ENCODE data around the gene FBXW10B. TPM values are rescaled to one million over a fixed set of nuclear protein-coding genes. Genes with fewer than 3 reads are reported as not detected.
"Not testable (repeated sequence)": the region's sequence is repeated elsewhere in the genome, so short reads cannot be mapped to it uniquely, and the experiment has no call there.

FBXW10B gene
- total and polyA plus RNA-seq, 11 donors, result 0.53 to 1.8 (median 0.82) TPM; not detected in 1

DNA sequence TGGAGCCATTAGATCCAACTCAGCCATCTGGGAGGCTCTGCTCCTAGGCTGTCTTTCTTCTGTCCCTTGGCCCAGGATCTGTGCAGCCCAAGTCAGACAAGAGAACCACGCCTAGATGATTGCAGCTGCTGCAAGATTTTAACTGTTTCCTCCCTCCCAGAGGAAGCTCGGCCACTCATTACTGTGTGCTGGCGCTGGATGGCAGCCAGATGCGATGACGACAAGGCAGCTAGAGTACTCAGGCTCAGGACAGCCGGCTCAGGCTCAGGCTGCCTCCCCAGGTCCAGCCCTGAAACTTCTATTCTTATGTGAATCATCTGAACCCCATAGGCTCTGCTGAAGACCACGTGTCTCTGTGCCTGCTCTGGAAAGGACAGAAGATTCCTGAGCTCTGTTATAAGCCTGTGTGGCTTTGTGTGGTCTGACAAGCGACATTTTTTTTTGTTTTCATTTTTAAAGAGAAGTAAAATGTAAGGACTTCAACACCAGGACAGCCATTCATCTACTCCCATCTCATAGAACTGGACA is 32.1 kb upstream of the FBXW10B start:
- DNase-seq (peak; percentile 92 to 98 (median 96)), ATAC-seq (peak; percentile 96 to 98 (median 97))
- H3K4me1 ChIP-seq, result peaks cover 0 to 43% (median 23%) of the 10 kb centered on the region in 12 donors
- H3K27ac ChIP-seq, result peak overlapping the region; percentile 29 to 95 (median 86)
- no peaks in the 10 kb centered on the region for H3K27me3 ChIP-seq
- WGBS, 4 donors, result 0 to 1% (median 0%) methylated on average over 8 of the region's 8 CpGs
- peak overlapping the region; percentile 51 to 77 (median 68) for H3K4me3 ChIP-seq
- no peaks in the 10 kb centered on the region for H3K9me3 ChIP-seq
- H3K36me3 ChIP-seq, result no peaks in the 10 kb centered on the region
- intact Hi-C loops (cut with DNase I), result no loop called here
- TF ChIP-seq POLR2A (IDR thresholded peaks at IDR 0.05), result peak in 1 of 2 donors; percentile 84
- TF ChIP-seq, protein P1, sequence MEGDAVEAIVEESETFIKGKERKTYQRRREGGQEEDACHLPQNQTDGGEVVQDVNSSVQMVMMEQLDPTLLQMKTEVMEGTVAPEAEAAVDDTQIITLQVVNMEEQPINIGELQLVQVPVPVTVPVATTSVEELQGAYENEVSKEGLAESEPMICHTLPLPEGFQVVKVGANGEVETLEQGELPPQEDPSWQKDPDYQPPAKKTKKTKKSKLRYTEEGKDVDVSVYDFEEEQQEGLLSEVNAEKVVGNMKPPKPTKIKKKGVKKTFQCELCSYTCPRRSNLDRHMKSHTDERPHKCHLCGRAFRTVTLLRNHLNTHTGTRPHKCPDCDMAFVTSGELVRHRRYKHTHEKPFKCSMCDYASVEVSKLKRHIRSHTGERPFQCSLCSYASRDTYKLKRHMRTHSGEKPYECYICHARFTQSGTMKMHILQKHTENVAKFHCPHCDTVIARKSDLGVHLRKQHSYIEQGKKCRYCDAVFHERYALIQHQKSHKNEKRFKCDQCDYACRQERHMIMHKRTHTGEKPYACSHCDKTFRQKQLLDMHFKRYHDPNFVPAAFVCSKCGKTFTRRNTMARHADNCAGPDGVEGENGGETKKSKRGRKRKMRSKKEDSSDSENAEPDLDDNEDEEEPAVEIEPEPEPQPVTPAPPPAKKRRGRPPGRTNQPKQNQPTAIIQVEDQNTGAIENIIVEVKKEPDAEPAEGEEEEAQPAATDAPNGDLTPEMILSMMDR (IDR thresholded peaks at IDR 0.05), result peak in 2 of 12 donors; percentile 9 to 58

DNA sequence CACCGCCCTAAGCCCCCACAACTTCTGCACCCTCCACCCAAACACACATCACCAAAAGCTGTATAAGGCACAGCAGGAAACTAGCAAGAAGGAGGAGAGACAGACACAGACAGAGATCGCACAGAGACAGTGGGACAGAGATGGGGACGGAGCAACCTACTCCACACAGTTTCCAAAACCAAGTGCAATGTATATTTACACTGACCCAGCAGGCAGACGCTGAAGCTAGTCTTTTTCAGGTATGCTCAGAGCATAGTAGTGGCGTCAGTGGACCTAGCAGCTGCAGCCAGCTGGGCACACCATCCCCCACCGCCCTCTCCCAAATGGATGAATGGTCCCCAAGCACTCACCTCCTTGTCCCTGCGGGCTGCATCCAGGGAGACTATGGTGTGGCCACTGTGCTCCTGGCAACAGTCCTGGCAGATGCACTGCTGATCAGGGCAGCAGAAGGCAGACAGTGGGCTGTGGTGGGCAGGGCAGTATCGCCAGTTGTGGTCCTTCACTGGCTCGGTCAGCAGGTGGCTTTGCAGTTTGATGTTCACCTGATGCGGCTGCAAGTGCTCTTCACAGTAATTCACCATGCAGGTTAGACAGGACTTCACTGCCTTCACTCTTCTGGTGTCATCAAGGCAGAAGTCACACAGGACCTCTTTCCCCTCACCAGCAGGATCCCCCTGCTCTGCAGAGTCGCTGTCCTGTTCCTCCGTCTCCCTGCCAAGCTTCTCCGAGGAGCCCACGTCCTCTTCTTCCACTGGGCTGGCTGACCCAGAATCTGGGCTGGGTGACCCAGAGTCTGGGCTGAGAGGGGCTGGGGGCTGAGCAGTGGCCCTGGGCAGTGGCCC is 31.5 kb upstream of the FBXW10B start:
- peak overlapping the region; percentile 29 to 95 (median 86) for H3K27ac ChIP-seq
- H3K4me3 ChIP-seq, result peak overlapping the region; percentile 51 to 77 (median 68)
- intact Hi-C loops (cut with DNase I), result no loop called here
- peaks cover 0 to 44% (median 24%) of the 10 kb centered on the region in 12 donors for H3K4me1 ChIP-seq
- peak in 1 of 5 donors; percentile 21 for DNase-seq
- TF ChIP-seq POLR2A (IDR thresholded peaks at IDR 0.05), result no peak
- TF ChIP-seq, protein P1 (IDR thresholded peaks at IDR 0.05), result no peak
- no peaks in the 10 kb centered on the region for H3K36me3 ChIP-seq
- peak; percentile 1 to 3 (median 1) for ATAC-seq
- H3K9me3 ChIP-seq, result no peaks in the 10 kb centered on the region
- WGBS, 4 donors, result 7 to 34% (median 24%) methylated on average over 10 to 14 of the region's 14 CpGs
- no peaks in the 10 kb centered on the region for H3K27me3 ChIP-seq

DNA sequence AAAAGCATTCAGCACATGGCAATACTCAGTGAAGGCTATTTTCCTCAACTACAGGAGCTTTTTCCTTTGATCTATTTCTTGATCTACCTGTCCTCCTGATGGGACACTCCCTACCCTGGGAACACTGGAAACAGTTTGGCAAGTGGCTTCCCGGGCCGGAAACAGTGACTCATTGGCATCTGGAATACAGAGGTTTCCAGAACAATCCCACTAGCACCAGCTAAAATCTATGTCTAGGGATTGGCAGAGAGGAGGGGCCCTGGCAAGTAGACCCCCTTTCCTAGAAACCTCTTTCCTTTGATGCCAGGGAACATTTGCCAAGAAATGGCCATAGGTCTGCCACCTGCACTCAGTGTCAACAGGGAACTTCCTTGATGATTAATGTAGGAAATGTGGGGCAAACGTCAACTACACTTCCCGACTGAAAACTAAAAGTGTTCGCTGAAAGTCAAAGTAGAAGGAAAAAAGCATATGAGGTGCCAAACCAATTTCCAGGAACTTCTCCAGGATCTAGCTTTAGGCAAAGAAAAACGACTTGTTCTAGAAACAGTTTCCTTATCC is 30.4 kb upstream of the FBXW10B start:
- H3K4me1 ChIP-seq, result peaks cover 0 to 49% (median 33%) of the 10 kb centered on the region in 12 donors
- intact Hi-C loops (cut with DNase I), result no loop called here
- H3K27me3 ChIP-seq, result no peaks in the 10 kb centered on the region
- peak in 4 of 5 donors; percentile 35 to 55 (median 40) for DNase-seq
- H3K9me3 ChIP-seq, result no peaks in the 10 kb centered on the region
- H3K4me3 ChIP-seq, result peak overlapping the region; percentile 51 to 77 (median 68)
- no peaks in the 10 kb centered on the region for H3K36me3 ChIP-seq
- TF ChIP-seq, protein P1 (IDR thresholded peaks at IDR 0.05), result no peak
- TF ChIP-seq POLR2A (IDR thresholded peaks at IDR 0.05), result no peak
- no peak for ATAC-seq
- WGBS, 4 donors, result 20 to 41% (median 30%) methylated on average over 6 of the region's 6 CpGs
- peak overlapping the region; percentile 29 to 95 (median 86) for H3K27ac ChIP-seq

DNA sequence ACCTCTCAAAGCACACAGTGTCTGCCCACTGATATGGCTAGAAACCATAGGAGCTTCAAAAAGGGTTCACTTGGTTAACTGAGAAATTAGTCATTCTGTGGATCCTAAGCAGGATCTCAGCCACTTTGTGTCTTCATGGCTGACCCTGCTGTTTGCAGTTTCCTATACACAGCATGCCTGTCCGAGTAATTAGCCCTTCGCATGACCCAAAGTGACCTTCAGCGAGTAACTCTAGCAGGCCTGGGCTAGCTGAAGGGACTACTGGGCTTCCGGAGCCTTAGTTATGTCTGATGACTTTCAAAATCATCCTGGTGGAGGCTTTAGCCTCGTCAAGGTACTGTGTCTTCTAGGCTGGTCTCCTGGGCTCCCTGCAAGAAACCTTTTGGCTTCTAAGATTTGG is 28.9 kb upstream of the FBXW10B start:
- Histone ChIP-seq H3K4me3 (peak overlapping the region in 11 of 12 donors; percentile 5 to 77 (median 70)), H3K36me3 (no peaks in the 10 kb centered on the region), H3K27ac (peak overlapping the region in 10 of 12 donors; percentile 38 to 91 (median 83)), H3K9me3 (no peaks in the 10 kb centered on the region), H3K27me3 (no peaks in the 10 kb centered on the region), H3K4me1 (peaks cover 0 to 51% (median 33%) of the 10 kb centered on the region in 12 donors)
- DNase-seq (no peak), ATAC-seq (no peak)
- TF ChIP-seq, protein P1 (IDR thresholded peaks at IDR 0.05), result no peak
- TF ChIP-seq POLR2A (IDR thresholded peaks at IDR 0.05), result no peak
- intact Hi-C loops (cut with DNase I), result no loop called here
- 36 to 55% (median 39%) methylated on average over 5 of the region's 5 CpGs for WGBS, 4 donors

DNA sequence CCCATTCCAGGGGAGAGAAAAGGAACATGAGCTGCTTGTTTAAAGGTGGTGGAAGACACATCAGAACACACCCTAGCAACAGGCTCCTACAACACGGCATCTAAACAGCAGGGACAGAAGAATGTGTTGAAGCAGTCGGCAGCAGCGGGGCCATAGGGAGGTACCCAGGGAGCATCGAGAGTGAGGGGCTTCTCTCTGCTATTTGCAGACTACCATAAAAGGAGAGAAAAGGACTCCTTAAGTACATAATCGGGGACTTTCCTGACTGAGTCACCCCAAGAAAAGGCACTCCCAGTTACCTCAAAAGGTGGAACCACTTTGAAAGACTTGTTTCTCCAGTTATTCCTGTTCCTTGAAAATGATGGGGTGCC is 26.4 kb upstream of the FBXW10B start:
- H3K27me3 ChIP-seq; H3K36me3 ChIP-seq; intact Hi-C loops (cut with DNase I); DNase-seq; H3K4me3 ChIP-seq; H3K9me3 ChIP-seq: not testable (repeated sequence)
- Histone ChIP-seq H3K27ac (peak overlapping the region in 11 of 12 donors; percentile 14 to 54 (median 42)), H3K4me1 (peaks cover 0 to 42% (median 25%) of the 10 kb centered on the region in 12 donors)
- 19 to 52% (median 39%) methylated on average over 5 of the region's 5 CpGs for WGBS, 4 donors
- peak in 3 of 4 donors; percentile 15 to 65 (median 39) for ATAC-seq

All from heart left ventricle (tissue), 16 donors.